ENCODE data around the gene CBLB. TPM values are rescaled to one million over a fixed set of nuclear protein-coding genes. Genes with fewer than 3 reads are reported as not detected.

CBLB gene
- total RNA-seq, 1 experiment from 2014 or later = 26.2 TPM

GRCh38 chr3:105876780-105877327 lies 8.0 kb upstream of the CBLB start:
- H3K27me3 Mint-ChIP-seq (ENCODE audit: unreplicated experiment) = no peaks in the 10 kb centered on the region
- no peak for TF ChIP-seq CTCF (IDR thresholded peaks at IDR 0.05; ENCODE audit: unreplicated experiment)
- H3K4me1 Mint-ChIP-seq (ENCODE audit: low read depth, unreplicated experiment) = no peaks in the 10 kb centered on the region
- CTCF ChIA-PET = interaction anchor here (0.7 kb wide), 2 partner anchors 17 to 19 kb away, joined by 3 to 4 read pairs; no protein-coding TSS in a partner anchor
- intact Hi-C loops (cut with micrococcal nuclease; ENCODE audit: unreplicated experiment) = no loop called here
- no peaks in the 10 kb centered on the region for H3K36me3 Mint-ChIP-seq (ENCODE audit: insufficient read depth, unreplicated experiment)
- H3K4me3 Mint-ChIP-seq (ENCODE audit: low read depth, unreplicated experiment) = no peak overlapping the region
- H3K9me3 Mint-ChIP-seq (ENCODE audit: low read depth, unreplicated experiment) = no peaks in the 10 kb centered on the region
- no TSS peak for BruUV-seq (replicated peaks)
- DNase-seq = no peak
- H3K27ac Mint-ChIP-seq (ENCODE audit: unreplicated experiment) = no peak overlapping the region

- intact Hi-C loops (cut with micrococcal nuclease; ENCODE audit: unreplicated experiment) = loop anchor here (5.0 to 10.0 kb wide), 3 partner anchors 185 to 1192 kb away; no protein-coding TSS in a partner anchor
- Mint-ChIP-seq H3K4me1 (ENCODE audit: low read depth, unreplicated experiment) (peaks cover 19% of the 10 kb centered on the region), H3K36me3 (ENCODE audit: insufficient read depth, unreplicated experiment) (peaks cover 29% of the 10 kb centered on the region), H3K9me3 (ENCODE audit: low read depth, unreplicated experiment) (no peaks in the 10 kb centered on the region), H3K27me3 (ENCODE audit: unreplicated experiment) (no peaks in the 10 kb centered on the region), H3K4me3 (ENCODE audit: low read depth, unreplicated experiment) (peak overlapping the region; percentile 92), H3K27ac (ENCODE audit: unreplicated experiment) (peak overlapping the region; percentile 86)
- CTCF ChIA-PET = interaction anchor here (0.8 kb wide), 1 partner anchor 12 kb away, joined by 3 read pairs; no protein-coding TSS in a partner anchor
- DNase-seq = no peak
- no peak for TF ChIP-seq CTCF (IDR thresholded peaks at IDR 0.05; ENCODE audit: unreplicated experiment)
- BruUV-seq (replicated peaks) = no TSS peak
Observed at GRCh38 chr3:105869861-105870755, 1.3 kb upstream of the CBLB start.

- Mint-ChIP-seq H3K4me3 (ENCODE audit: low read depth, unreplicated experiment) (peak overlapping the region; percentile 92), H3K27me3 (ENCODE audit: unreplicated experiment) (no peaks in the 10 kb centered on the region), H3K27ac (ENCODE audit: unreplicated experiment) (peak overlapping the region; percentile 86), H3K9me3 (ENCODE audit: low read depth, unreplicated experiment) (no peaks in the 10 kb centered on the region), H3K36me3 (ENCODE audit: insufficient read depth, unreplicated experiment) (peaks cover 29% of the 10 kb centered on the region), H3K4me1 (ENCODE audit: low read depth, unreplicated experiment) (peaks cover 19% of the 10 kb centered on the region)
- CTCF ChIA-PET = interaction anchor here (0.8 to 1.0 kb wide), 2 partner anchors 13 to 56 kb away, joined by 3 read pairs; no protein-coding TSS in a partner anchor
- intact Hi-C loops (cut with micrococcal nuclease; ENCODE audit: unreplicated experiment) = loop anchor here (5.0 to 10.0 kb wide), 3 partner anchors 185 to 1193 kb away; no protein-coding TSS in a partner anchor
- TF ChIP-seq CTCF (IDR thresholded peaks at IDR 0.05; ENCODE audit: unreplicated experiment) = no peak
- no peak for DNase-seq
- TSS peak; percentile 77 for BruUV-seq (replicated peaks)
Observed at GRCh38 chr3:105869531-105869833, 670 bp upstream of the CBLB start.

- no peak for TF ChIP-seq CTCF (IDR thresholded peaks at IDR 0.05; ENCODE audit: unreplicated experiment)
- peak overlapping the region; percentile 92 for H3K4me3 Mint-ChIP-seq (ENCODE audit: low read depth, unreplicated experiment)
- BruUV-seq (replicated peaks) = no TSS peak
- intact Hi-C loops (cut with micrococcal nuclease; ENCODE audit: unreplicated experiment) = loop anchor here (5.0 to 10.0 kb wide), 3 partner anchors 184 to 1194 kb away; no protein-coding TSS in a partner anchor
- peak; percentile 53 for DNase-seq
- no peaks in the 10 kb centered on the region for H3K9me3 Mint-ChIP-seq (ENCODE audit: low read depth, unreplicated experiment)
- CTCF ChIA-PET = no interaction called here
- no peaks in the 10 kb centered on the region for H3K27me3 Mint-ChIP-seq (ENCODE audit: unreplicated experiment)
- peaks cover 19% of the 10 kb centered on the region for H3K4me1 Mint-ChIP-seq (ENCODE audit: low read depth, unreplicated experiment)
- H3K27ac Mint-ChIP-seq (ENCODE audit: unreplicated experiment) = peak overlapping the region; percentile 86
- H3K36me3 Mint-ChIP-seq (ENCODE audit: insufficient read depth, unreplicated experiment) = peaks cover 29% of the 10 kb centered on the region
Observed at GRCh38 chr3:105868431-105868741, 426 bp downstream of the CBLB start.
